T follicular helper cell (primary cell): ENCODE results near the gene NPAS2.

Experiments
- DNase-seq: peaks from one replicate; pipeline ENCODE4 v3.0.0-alpha.2; 2020; ENCODE audit warnings: low read depth
- total RNA-seq, 2 experiments: gene quantifications; one replicate each; lab custom pipeline; 2026; lab: John Stamatoyannopoulos, UW

NPAS2 gene
- total RNA-seq = 1.3 to 4.0 reads per million in 2 experiments

GRCh38 chr2:100819370-100820272, at the start of gene NPAS2:
NPAS2 (plus strand) TSS chr2:100820139; CDS start chr2:100904755, 84,616 bp downstream.
- DNase-seq = no peak

DNA sequence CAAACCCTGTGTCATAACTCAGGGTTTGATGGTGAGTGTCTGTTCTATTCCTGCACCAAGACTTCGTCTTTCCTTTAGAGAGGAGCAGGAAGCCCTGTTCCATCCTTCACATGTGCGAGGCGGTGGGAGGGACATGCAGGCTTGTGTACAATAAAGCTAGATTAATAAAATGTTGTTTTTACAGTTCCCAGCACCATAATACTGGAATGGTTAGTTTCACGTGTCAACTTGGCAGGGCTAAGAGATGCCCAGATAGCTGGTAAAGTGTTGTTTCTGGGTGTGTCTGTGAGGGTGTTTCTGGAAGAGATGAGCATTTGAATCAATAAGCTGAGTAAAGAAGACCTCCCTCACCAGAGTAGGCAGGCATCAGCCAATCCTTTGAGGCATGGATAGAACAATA, 48.8 kb upstream of the NPAS2 start:
- no peak for DNase-seq

DNA sequence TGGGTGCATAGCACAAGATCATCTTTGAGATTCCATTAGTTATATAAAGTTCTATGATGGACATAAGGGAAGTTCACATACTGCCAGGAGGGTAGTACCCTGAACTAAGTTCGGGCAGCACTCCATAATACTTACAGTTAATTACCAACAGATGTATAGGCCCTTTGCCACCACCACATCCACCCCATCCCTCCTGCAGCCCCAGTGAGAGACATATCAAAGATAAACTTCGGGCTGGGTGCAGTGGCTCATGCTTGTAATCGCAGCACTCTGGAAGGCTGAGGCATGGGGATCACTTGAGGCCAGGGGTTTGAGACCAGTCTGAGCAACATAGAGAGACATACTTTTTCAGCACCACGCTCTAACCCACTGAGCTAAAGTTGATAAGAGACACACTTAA, 46.4 kb upstream of the NPAS2 start:
- no peak for DNase-seq

- no peak for DNase-seq
Observed at GRCh38 chr2:100776445-100776844, 43.5 kb upstream of the NPAS2 start.

- no peak for DNase-seq
Observed at GRCh38 chr2:100778637-100779450, 41.1 kb upstream of the NPAS2 start.

DNA sequence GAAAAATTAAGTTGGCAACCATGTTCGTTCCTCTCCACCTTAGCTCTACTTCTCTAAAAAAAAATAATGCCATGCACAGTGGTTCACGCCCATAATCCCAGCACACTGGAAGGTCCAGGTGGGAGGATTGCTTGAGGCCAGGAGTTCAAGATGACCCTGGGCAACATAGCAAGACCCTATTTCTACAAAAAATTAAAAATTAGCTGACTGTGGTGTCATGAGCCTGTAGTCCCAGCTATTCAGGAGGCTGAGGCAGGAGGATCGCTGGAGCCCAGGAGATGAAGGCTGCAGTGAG, 40.1 kb upstream of the NPAS2 start:
- no peak for DNase-seq

DNA sequence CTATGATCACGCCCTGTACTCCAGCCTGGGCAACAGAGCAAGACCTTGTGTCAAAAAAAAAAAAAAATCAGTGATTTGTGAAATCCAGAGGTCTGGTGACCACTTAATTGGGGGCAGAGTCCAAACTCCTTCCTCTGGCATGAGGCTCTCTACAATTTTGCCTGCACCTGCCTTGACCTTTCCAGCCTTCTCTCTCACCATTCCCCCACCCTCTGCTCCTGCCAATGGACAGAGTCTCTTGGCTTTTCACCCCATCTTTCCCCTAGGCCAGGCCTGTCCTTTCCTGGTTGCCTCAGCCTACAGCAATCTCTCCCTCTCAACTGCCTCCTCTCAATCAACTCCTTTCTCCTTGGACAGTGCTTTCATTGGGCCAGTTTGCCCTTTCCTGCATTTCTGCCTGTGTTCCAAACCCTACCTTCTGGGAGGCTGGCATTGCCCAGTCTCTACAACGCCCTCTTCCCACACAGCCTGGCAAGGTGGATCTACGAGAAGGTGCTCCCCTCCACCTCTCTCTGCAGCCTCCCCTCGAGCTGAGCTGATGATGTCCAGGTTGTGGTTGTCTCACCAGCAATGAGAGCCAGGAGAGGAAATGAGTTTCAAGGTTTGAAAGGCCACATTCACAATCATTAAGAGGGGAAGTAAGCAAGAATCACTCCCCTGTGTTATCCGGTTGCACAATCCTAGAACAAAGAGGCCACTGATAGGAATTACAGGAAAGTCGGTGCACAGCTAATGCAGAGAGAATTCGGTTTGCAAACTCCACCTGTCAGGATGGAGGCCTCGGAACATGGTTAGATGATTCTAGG, 39.5 kb upstream of the NPAS2 start:
- DNase-seq = no peak

DNA sequence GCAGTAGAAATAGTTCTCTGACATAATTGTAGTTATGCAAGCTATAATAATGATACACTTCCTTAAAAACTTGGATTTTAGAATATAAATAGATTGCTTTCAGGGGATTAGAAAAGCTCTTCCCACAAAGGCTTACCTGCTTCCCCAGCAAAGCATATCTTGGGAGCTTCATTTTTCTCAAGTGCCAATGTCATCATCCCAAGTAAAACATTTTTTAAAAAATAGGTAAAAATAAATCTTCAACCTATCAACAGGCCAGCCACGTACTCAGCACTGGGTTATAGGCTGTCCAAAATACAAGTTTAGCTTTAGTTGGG, 39.0 kb upstream of the NPAS2 start:
- DNase-seq = no peak

DNA sequence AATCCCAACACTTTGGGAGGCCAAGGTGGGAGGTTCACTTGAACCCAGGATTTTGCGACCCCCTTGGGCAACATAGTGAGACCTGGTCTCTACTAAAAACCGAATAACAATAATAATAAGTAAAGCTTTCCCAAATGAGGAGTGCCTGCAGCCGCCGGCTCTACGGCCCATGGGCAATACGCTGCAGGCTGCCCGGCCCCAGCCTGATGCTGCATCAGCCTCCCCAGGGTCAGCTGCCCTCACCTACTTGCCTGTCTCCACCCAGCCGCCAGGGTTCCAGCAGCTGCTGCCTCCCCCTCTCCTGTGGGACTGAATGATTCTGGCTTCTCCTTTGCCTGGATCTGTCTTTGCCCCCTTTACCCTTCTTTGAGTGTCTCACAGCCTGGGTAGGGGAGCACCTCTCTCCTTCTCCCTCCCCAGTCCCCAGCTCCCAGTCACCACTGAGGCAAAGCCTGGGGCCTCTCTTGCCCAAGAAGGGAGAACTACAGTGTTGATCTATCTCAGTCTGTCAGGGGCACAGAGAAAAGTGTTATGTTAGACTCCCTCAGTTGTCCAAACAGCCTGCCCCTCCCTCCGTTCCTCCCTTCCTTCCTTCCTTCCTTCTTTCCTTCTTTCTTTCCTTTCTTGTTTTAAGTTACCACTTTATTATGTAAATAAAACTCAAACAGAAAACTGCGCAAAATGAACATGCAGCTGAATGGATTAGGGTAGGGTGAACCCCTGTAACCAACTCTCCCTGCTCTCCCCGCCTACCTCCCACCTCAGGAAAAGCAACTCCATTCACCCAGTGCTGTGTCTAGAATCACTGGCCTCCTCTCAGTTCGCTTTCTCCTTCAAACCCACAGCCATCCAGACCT, 38.2 kb upstream of the NPAS2 start:
- DNase-seq = no peak

DNA sequence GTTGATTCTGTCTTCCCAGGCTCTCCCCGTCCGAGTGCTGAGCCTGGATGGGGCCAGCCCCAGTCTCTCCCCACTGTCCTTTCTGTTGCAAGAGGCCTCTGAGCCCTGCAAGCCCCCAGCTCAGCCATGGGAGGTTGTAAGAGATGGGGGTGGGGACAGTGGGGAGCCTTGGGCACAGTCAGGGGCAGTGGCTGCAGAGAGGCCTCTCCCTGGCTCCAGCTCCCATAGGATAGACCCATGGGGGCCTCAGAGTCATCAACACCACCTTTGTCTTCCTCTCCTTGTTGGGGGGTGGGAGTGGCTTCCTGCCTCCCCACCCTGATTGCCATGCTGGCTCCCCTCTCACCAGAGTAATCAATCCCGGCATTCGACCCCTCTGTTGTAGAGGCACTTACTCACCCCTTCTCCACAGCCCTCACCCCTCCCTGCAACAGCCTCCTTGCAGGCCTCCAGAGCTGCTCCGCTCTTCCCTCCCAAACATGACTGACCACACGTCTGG, 37.5 kb upstream of the NPAS2 start:
- DNase-seq = no peak

DNA sequence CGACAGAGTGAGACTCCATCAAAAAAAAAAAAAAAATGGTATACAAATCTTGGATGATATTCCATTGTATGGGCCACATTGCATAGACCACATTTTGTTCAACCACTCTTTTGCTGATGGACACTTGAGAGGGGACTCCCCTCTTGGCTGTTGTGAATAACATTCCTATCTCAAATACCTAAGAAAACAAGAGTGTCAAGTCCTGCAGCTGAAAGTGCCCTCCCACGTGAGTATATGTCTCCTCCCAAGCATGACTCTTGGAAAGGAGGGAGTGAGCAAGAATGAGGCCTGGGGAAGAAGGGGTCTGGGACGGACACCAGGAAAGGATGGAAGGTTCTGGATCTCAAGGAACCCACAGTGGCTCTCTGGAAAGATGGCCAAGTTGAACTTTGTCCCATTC, 36.0 kb upstream of the NPAS2 start:
- DNase-seq = no peak

DNA sequence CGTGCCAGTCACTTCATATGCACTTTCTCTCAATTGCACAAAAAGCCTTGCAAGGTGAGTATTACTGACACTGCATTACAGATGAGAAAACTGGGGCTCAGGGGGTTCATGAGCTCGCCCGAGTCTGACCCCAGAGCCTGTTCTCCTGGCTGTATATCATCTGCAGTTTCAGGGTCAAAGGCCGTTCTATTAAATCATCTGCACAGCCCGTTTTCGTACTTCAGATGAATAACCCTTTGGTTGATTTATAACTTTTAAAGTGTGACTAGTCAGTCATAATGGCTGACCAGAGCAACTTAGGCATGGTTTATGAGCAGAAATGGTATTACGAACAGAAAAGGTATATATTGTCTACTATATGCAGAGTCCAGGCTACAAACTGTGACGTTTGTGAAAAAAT, 35.3 kb upstream of the NPAS2 start:
- no peak for DNase-seq

DNA sequence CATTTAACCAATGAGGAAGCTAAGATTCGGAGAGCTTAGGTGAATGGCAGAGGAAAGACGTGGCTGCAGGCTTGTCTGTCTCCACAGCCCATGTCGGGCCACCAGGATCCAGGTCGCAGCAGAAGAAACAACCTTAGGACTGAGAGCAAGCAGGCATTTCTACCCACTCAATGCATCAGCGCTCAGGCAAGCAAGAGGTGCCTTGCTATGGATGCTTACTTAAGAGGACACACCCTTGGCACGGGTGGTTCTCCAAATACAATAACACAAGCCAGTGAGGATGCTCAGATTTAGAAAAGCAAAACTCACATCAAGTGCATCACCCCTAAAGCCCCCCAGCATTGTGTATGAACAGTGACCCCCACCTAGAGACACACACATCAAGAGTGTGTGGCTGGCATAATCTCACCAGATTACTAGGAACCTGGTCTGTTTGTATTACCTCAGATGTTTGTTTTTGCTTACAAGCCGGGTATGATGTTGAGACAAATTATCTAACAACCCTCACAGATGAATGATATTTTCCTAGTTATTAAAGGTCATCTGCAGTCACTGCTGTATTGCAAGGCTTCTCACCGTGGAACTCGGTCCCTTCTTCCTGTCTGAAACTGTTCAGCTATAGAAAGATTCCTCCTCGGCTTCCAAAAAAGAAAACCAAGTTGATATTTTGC, 34.2 kb upstream of the NPAS2 start:
- no peak for DNase-seq

- DNase-seq = no peak
Observed at GRCh38 chr2:100786297-100786658, 33.7 kb upstream of the NPAS2 start.

DNA sequence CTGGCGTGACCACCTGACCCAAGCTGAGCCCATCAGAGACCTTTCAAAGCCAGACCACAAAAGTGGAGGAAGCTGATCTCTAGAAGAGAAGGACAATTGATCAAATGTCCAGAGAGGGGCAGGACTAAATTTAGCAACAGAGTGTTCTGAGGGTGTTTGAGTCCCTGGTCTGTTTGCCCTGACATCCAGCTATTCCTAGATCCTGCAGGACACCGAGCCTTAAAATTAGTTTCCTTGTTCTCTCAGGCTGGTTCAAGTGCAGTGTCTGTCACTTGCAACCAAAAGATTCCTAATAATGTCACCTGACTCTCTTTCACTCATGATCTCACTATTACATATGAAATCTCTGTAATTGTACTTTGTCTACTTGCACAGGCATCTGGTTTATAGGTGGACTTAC, 33.0 kb upstream of the NPAS2 start:
- no peak for DNase-seq

DNA sequence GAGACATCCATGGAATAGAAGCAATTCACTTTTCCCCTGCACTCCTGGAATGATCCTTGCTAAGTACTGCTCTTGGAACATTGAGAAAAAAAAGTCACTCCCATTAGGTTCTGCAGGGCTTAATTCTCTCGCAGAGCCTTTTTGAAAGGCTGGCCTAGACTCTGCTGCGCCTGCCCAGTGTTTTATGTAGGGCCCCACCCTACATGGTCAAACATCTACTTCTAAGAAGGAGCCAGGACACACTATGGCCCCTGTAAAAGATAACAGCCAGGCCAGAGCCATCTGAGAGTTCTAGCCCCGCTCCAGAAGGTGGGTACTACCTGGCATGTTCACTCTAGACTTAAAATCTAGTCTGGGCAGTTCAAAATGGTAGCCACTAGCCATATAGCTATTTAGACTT, 30.6 kb upstream of the NPAS2 start:
- no peak for DNase-seq

GRCh38 chr2:100791294-100791935, 28.5 kb upstream of the NPAS2 start:
- DNase-seq = no peak

DNA sequence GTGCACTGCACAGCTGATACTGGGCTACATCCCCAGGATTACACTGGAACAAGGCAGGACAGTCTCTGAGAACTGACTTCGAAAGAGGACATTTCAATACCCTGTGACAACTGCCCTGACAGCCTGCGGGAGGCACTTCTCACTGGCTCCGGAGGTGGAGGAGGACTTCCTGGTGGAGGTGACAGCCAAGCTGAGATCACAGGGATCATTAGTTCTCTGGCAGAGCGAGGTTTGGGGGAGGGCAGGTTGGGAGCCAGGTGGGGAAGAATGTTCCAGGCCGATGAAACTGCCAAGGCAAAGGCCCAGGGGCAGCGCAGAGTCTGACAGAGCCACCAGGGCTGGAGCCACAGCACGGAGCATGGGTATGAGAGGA, 28.0 kb upstream of the NPAS2 start:
- no peak for DNase-seq

DNA sequence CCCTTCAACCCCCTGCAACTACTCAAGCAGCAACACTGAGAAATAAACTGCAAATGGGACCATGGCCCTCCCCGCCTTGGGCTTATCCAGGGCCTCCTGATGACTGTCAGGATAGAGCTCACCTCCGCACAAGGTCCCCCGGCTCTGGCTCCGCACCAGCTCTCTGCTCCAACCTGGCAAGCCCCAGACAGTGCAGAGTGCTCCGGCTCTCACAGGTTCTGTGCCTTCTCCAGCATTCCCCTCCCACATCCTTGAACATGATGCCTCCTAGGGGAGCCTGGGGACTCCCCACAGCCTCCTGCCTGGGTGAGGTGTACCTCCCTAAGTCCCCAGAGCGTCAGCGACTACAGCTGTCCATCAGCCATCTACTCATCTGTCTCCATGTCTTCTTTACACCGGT, 26.7 kb upstream of the NPAS2 start:
- no peak for DNase-seq

DNA sequence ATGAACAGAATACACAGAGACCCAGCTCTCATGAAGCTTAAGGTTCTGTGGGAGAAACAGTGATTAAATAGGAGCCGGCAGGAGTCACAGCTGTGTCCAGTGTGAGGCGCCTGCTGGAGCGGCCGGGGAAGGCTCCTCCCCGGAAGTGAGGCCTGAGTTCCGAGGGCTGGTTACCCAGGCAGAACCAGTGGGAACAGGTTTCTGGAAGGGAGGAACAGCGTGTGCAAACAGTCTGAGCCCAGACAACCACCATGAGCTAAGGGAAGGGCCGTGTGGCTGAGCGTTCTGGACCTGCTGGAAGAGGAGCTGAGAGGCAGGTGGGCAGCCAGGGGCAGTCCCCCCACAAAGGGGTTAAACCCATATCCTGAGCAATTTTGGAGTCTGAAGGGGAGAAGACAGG, 26.0 kb upstream of the NPAS2 start:
- no peak for DNase-seq
